SH-SY5Y (cell line): ENCODE measurements around the gene MYOCD.

Experiments
- GATA2 ChIP-seq: IDR thresholded peaks from 2 replicates; pipeline ENCODE4 v1.6.1; 2011; ENCODE audit warnings: mild to moderate bottlenecking, low read depth, low read length
- GATA3 ChIP-seq: IDR thresholded peaks from 2 replicates; pipeline ENCODE4 v1.6.1; 2011; ENCODE audit warnings: low read depth, mild to moderate bottlenecking, low read length, moderate library complexity

GRCh38 chr17:12688382-12688781 is 22.7 kb downstream of the MYOCD start:
- TF ChIP-seq GATA2: no peak
- no peak for TF ChIP-seq GATA3
